BE2C (cell line): ENCODE measurements around the gene CD80.

Experiments used
- DNase-seq: peaks from one replicate; pipeline ENCODE4 v3.0.0-alpha.2; 2020
- H3K27me3 ChIP-seq: fragments of 250-450 bp; sonication (Bioruptor Pico); 2 replicates; pipeline ENCODE4 v1.5.1; 2020; ENCODE audit warnings: mild to moderate bottlenecking
- H3K36me3 ChIP-seq: fragments of 250-450 bp; sonication (Bioruptor Pico); 2 replicates; pipeline ENCODE4 v1.5.1; 2020; ENCODE audit warnings: mild to moderate bottlenecking
- H3K4me1 ChIP-seq: fragments of 250-450 bp; sonication (Bioruptor Pico); 2 replicates; pipeline ENCODE4 v1.5.1; 2020
- H3K4me3 ChIP-seq: 2 replicates; pipeline ENCODE4 v1.5.1; 2011; ENCODE audit warnings: low read depth, low read length
- H3K9me3 ChIP-seq: fragments of 250-450 bp; sonication (Bioruptor Pico); 2 replicates; pipeline ENCODE4 v1.5.1; 2020
- CTCF ChIP-seq: IDR thresholded peaks from 2 replicates; pipeline ENCODE4 v1.5.1; 2012; ENCODE audit warnings: mild to moderate bottlenecking, low read depth, low read length

Gene CD80

GRCh38 chr3:119585856-119586570 lies 26.6 kb upstream of the CD80 start:
- no peaks in the 10 kb centered on the region for H3K36me3 ChIP-seq
- no peak for DNase-seq
- no peak overlapping the region for H3K4me3 ChIP-seq
- no peak for TF ChIP-seq CTCF
- H3K9me3 ChIP-seq = no peaks in the 10 kb centered on the region
- no peaks in the 10 kb centered on the region for H3K27me3 ChIP-seq
- no peaks in the 10 kb centered on the region for H3K4me1 ChIP-seq

GRCh38 chr3:119585208-119585607 lies 25.8 kb upstream of the CD80 start:
- H3K4me3 ChIP-seq = no peak overlapping the region
- DNase-seq = no peak
- no peak for TF ChIP-seq CTCF
- H3K27me3 ChIP-seq = no peaks in the 10 kb centered on the region
- H3K4me1 ChIP-seq = no peaks in the 10 kb centered on the region
- no peaks in the 10 kb centered on the region for H3K36me3 ChIP-seq
- H3K9me3 ChIP-seq = no peaks in the 10 kb centered on the region

GRCh38 chr3:119582178-119582577 lies 22.8 kb upstream of the CD80 start:
- H3K4me3 ChIP-seq = no peak overlapping the region
- no peaks in the 10 kb centered on the region for H3K27me3 ChIP-seq
- DNase-seq = no peak
- no peak for TF ChIP-seq CTCF
- no peaks in the 10 kb centered on the region for H3K9me3 ChIP-seq
- H3K4me1 ChIP-seq = no peaks in the 10 kb centered on the region
- H3K36me3 ChIP-seq = no peaks in the 10 kb centered on the region

GRCh38 chr3:119580067-119580760 lies 20.8 kb upstream of the CD80 start:
- no peaks in the 10 kb centered on the region for H3K27me3 ChIP-seq
- peak overlapping the region; percentile 57 for H3K4me3 ChIP-seq
- H3K36me3 ChIP-seq = no peaks in the 10 kb centered on the region
- no peaks in the 10 kb centered on the region for H3K4me1 ChIP-seq
- no peaks in the 10 kb centered on the region for H3K9me3 ChIP-seq
- no peak for TF ChIP-seq CTCF
- DNase-seq = no peak

- Histone ChIP-seq H3K36me3 (no peaks in the 10 kb centered on the region), H3K4me1 (no peaks in the 10 kb centered on the region), H3K9me3 (no peaks in the 10 kb centered on the region), H3K27me3 (no peaks in the 10 kb centered on the region), H3K4me3 (peak within 1 kb of the TSS; percentile 57)
- peak; percentile 74 for DNase-seq
- TF ChIP-seq CTCF = no peak
These were observed 20.1 kb upstream of the CD80 start, which contains the start of gene ADPRH for GRCh38 chr3:119579366-119580066. Gene ADPRH (plus strand): TSS chr3:119579492. CDS start chr3:119582170, 2,678 bp downstream.
